ENCODE measurements around the gene LUZP2.
A peak's percentile ranks its signal among the peaks of the same experiment; 100 is the strongest.

LUZP2 gene

DNA sequence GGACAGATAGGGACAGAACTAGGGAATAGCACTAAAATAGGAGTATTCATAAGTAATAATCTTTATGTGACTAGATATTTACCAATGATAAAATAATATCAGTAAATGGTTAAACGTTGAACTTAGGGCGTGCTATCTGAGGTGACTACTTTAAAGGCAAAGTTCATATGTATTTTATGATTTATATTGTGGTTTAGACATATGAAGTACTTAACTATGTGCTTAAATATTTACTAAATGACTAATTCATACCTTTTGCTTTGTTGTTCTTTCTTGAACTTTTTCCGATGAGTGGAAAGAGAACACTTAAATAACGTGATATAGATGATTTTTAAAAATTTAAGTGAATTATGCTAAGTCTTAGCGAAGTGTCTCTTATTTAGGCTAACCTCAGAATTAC, 14.7 kb downstream of the LUZP2 start:
- no peaks in the 10 kb centered on the region for H3K9me3 ChIP-seq (ENCODE audit: severe bottlenecking)
- no peak overlapping the region for H3K27ac ChIP-seq
- TF ChIP-seq, protein P1, sequence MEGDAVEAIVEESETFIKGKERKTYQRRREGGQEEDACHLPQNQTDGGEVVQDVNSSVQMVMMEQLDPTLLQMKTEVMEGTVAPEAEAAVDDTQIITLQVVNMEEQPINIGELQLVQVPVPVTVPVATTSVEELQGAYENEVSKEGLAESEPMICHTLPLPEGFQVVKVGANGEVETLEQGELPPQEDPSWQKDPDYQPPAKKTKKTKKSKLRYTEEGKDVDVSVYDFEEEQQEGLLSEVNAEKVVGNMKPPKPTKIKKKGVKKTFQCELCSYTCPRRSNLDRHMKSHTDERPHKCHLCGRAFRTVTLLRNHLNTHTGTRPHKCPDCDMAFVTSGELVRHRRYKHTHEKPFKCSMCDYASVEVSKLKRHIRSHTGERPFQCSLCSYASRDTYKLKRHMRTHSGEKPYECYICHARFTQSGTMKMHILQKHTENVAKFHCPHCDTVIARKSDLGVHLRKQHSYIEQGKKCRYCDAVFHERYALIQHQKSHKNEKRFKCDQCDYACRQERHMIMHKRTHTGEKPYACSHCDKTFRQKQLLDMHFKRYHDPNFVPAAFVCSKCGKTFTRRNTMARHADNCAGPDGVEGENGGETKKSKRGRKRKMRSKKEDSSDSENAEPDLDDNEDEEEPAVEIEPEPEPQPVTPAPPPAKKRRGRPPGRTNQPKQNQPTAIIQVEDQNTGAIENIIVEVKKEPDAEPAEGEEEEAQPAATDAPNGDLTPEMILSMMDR (IDR thresholded peaks at IDR 0.05; ENCODE audit: low read depth, low read length) = no peak
- no peak overlapping the region for H3K4me3 ChIP-seq (ENCODE audit: low read depth, low read length)
- no peak for DNase-seq
- no peaks in the 10 kb centered on the region for H3K36me3 ChIP-seq
- H3K27me3 ChIP-seq (ENCODE audit: insufficient read depth, low read depth, severe bottlenecking) = no peaks in the 10 kb centered on the region

DNA sequence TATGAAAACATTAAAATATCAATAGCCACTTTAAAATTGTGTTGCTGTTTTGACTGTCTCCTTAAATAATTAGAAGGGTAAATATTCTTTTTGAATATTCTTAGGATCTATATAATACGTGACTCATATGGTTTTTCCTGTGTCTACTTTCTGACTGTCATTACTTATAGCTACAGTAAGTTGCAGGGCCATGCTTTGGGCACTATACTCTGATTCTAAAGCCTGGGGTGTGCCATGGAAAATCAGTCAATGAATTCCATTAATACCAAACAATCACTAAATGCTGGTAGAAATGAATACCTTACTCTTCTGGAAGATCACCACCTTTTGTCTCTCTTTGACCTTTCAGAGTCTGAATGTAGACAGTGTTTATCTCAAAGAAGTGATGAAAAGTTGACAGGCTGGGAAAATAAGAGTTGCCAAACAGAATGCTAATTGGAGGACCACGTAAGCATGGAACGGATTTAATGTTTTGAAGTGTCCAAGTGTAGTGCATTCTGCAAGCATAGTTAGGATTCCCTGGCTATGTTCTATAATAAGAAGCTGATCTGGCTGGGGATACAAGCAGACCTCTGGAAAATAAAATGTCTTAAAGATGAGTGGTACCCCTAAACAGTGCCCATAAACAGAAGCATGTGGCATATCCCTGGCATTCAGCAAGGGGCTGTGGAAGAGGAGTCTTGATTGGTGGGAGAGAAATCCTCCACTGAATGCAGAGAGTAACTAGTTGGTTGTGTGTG, 16.8 kb downstream of the LUZP2 start:
- no peaks in the 10 kb centered on the region for H3K9me3 ChIP-seq (ENCODE audit: severe bottlenecking)
- no peak for DNase-seq
- H3K27ac ChIP-seq = no peak overlapping the region
- H3K4me3 ChIP-seq (ENCODE audit: low read depth, low read length) = no peak overlapping the region
- H3K36me3 ChIP-seq = no peaks in the 10 kb centered on the region
- no peaks in the 10 kb centered on the region for H3K27me3 ChIP-seq (ENCODE audit: insufficient read depth, low read depth, severe bottlenecking)
- TF ChIP-seq, protein P1 (IDR thresholded peaks at IDR 0.05; ENCODE audit: low read depth, low read length) = no peak

DNA sequence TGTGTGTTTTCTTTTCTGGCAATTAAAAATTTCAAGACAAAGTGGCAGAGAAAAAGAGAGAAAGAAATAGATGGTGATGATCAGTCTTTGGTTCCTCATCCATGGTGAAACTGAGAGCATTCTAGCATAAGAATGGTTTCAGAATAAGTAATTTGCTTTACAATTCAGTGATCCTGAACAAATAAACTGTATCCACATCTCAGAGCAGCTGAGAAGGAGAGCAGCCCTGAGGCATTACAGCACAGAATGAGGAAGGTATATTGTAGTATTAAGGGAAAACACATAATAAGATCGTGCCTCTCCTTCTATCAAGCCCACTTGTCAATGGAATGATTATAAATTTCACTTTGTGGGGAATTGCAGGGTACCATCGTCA, 17.4 kb downstream of the LUZP2 start:
- TF ChIP-seq, protein P1 (IDR thresholded peaks at IDR 0.05; ENCODE audit: low read depth, low read length) = no peak
- no peak overlapping the region for H3K27ac ChIP-seq
- H3K9me3 ChIP-seq (ENCODE audit: severe bottlenecking) = no peaks in the 10 kb centered on the region
- no peaks in the 10 kb centered on the region for H3K27me3 ChIP-seq (ENCODE audit: insufficient read depth, low read depth, severe bottlenecking)
- H3K36me3 ChIP-seq = no peaks in the 10 kb centered on the region
- DNase-seq = no peak
- H3K4me3 ChIP-seq (ENCODE audit: low read depth, low read length) = no peak overlapping the region

DNA sequence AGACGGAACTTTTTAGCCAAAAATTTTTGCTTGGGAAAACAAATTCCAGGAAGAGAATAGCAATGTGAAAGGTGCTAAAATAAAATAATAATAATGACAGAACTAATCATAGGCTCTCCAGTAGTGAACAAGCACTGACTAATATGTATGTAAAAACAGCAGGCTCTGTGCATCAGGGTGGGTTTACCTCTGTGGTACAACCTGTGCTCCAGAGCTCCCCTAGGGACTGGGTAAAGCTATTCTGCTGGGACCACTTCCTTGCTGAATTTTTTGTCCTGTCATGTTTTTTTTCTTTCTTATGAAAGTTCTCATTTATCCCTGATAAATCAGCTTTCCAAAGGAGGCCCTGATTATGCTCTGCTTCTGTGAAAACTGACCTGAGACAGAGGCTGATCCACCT, 18.8 kb downstream of the LUZP2 start:
- H3K9me3 ChIP-seq (ENCODE audit: severe bottlenecking) = no peaks in the 10 kb centered on the region
- DNase-seq = no peak
- TF ChIP-seq, protein P1 (IDR thresholded peaks at IDR 0.05; ENCODE audit: low read depth, low read length) = 0 out of 2 replicates have a peak, but pooled peaks have one; percentile 5
- H3K4me3 ChIP-seq (ENCODE audit: low read depth, low read length) = no peak overlapping the region
- H3K27me3 ChIP-seq (ENCODE audit: insufficient read depth, low read depth, severe bottlenecking) = no peaks in the 10 kb centered on the region
- H3K36me3 ChIP-seq = no peaks in the 10 kb centered on the region
- no peak overlapping the region for H3K27ac ChIP-seq

DNA sequence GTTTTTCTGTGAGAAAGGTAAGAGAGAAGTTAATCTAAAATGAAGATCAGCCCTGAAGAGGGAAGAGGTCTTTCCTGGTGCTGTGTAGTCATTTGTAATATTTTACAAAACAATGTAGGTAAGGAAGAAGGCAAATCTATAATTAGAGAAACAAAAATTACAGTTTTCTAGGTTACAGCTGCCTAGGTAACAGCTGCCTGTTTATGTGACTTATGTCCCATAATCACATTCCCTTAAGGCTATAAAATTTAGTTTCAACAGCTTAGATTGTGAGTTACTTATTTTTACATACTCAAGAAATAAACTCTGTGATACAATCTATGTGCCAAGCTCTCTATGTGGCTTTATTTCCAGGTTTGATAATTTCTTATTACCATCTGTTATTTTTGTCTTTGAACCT, 19.8 kb downstream of the LUZP2 start:
- TF ChIP-seq, protein P1 (IDR thresholded peaks at IDR 0.05; ENCODE audit: low read depth, low read length) = no peak
- H3K27me3 ChIP-seq (ENCODE audit: insufficient read depth, low read depth, severe bottlenecking) = no peaks in the 10 kb centered on the region

DNA sequence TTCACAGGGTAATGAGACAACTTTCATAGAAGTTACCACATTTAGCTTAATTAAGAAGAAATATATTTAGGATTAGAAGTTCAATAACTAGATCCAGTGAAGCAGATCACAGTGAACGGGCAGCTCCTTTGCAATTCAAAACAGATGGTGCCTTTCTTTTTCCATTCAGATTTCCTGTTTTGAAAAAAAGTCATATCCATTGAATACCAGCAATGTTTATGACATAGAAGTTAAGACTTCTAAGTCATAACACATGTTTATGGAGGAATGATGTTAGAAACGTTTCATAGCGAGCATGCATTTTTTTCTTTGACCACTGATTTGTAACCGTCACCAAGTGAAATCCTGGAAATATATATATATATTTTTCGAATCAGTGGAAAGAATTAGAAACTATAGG, 24.7 kb downstream of the LUZP2 start:
- DNase-seq = no peak
- H3K9me3 ChIP-seq (ENCODE audit: severe bottlenecking) = no peaks in the 10 kb centered on the region
- no peak overlapping the region for H3K4me3 ChIP-seq (ENCODE audit: low read depth, low read length)
- TF ChIP-seq, protein P1 (IDR thresholded peaks at IDR 0.05; ENCODE audit: low read depth, low read length) = no peak
- H3K27ac ChIP-seq = no peak overlapping the region
- no peaks in the 10 kb centered on the region for H3K27me3 ChIP-seq (ENCODE audit: insufficient read depth, low read depth, severe bottlenecking)
- no peaks in the 10 kb centered on the region for H3K36me3 ChIP-seq

More for the DNA sequence above, 19.8 kb downstream of the LUZP2 start:
- Histone ChIP-seq H3K36me3 (no peaks in the 10 kb centered on the region), H3K9me3 (ENCODE audit: severe bottlenecking) (no peaks in the 10 kb centered on the region), H3K27ac (no peak overlapping the region), H3K4me3 (ENCODE audit: low read depth, low read length) (no peak overlapping the region)
- no peak for DNase-seq
